RWPE1 (cell line): ENCODE data around the gene SCYL2.

ENCODE experiments used
- CTCF ChIA-PET: fragments of 350-600 bp; sonication (Branson Sonifier 250); formaldehyde crosslinking; extraction: SDS; loops from one replicate; lab custom pipeline; 2021; lab: Yijun Ruan, JAX
- POLR2A ChIA-PET: fragments of 400-600 bp; formaldehyde crosslinking; extraction: SDS; loops from one replicate; lab custom pipeline; 2020; ENCODE audit warnings: antibody characterized with exemption; ENCODE audit not compliant: low non-redundant PET; lab: Yijun Ruan, JAX
- DNase-seq: peaks from one replicate; pipeline ENCODE4 v3.0.0; 2012; ENCODE audit warnings: low spot score
- H3K27ac ChIP-seq: fragments of 450-650 bp; 2 replicates; pipeline ENCODE4 v1.5.1; 2017
- CTCF ChIP-seq: fragments of 450-650 bp; conservative IDR thresholded peaks from 2 replicates; pipeline ENCODE4 v1.5.1; 2017; ENCODE audit warnings: low read depth, mild to moderate bottlenecking

Gene SCYL2

DNA sequence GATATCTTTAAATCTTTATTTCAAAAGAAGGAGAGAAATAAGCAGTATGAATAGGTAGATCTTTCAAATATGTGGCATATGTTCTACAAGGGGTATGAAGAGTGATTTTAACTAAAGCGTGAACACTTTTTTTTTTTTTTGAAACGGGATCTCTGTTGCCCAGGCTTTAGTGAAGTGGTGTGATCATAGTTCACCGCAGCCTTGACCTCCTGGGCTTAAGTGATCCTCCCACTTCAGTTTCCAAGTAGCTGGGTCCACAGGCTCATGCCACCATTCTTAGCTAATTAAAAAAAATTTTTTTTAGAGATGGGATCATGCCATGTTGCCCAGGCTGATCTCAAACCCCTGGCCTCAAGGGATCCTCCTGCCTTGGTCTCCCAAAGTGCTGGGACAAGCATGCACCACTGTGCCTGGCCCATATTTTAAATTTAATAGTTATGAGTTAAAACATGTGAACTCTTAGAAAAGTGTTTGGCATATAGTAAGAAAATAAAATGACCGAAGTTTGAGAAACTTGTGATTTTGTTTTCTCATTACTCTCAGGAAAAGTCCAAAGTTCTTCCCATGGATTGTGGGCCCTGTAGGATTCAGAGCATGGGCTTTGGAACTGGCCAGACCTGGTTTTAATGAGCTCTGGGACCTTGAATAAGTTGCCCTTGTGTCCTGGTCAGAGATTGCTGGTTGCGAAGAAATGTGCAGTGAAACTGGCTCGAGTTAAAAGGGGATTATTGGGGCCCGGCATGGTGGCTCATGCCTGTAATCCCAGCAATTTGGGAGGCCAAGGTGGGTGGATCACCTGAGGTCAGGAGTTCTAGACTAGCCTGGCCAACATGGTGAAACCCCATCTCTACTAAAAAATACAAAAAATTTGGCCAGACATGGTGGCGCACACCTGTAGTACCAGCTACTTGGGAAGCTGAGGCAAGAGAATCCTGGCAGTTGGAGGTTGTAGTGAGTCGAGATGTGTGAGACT lies 116.9 kb downstream of the SCYL2 start:
- TF ChIP-seq CTCF = no peak
- ChIA-PET CTCF (interaction anchor here (0.6 kb wide), 1 partner anchor 12 kb away, joined by 4 read pairs; no protein-coding TSS in a partner anchor), POLR2A (no interaction called here)
- H3K27ac ChIP-seq = no peak overlapping the region
- no peak for DNase-seq

- no peak for TF ChIP-seq CTCF
- DNase-seq = no peak
- H3K27ac ChIP-seq = no peak overlapping the region
- ChIA-PET POLR2A (no interaction called here), CTCF (interaction anchor here (0.6 kb wide), 1 partner anchor 11 kb away, joined by 4 read pairs; no protein-coding TSS in a partner anchor)
Measured at GRCh38 chr12:100384559-100384935, 117.6 kb downstream of the SCYL2 start.

DNA sequence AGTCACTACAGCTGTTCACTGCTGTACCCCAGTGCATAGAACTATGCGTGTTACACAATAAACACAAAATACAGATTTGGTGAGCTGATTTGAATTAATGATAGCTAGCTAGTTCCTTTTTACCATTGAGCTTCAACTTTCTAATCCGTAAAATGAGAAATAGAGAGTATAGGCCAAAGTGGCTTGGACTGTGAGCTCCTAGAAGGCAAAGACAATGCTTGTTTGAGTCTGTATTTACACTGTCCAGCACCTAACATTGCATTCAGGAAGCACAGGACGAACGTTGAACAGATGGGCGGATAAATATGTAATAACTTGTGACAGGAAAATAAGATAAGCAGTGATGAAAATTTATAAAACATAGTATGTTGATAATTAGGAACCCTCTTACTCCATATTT lies 121.4 kb downstream of the SCYL2 start:
- ChIA-PET CTCF (no interaction called here), POLR2A (no interaction called here)
- no peak for DNase-seq
- no peak overlapping the region for H3K27ac ChIP-seq
- no peak for TF ChIP-seq CTCF
